Measurements from ENCODE around the gene FBP1.
A peak's percentile ranks its signal among the peaks of the same experiment; 100 is the strongest.

The FBP1 gene

GRCh38 chr9:94643176-94643575, 3.9 kb upstream of the FBP1 start:
- Mint-ChIP-seq H3K36me3 (no peaks in the 10 kb centered on the region), H3K27me3 (no peaks in the 10 kb centered on the region), H3K9me3 (no peaks in the 10 kb centered on the region), H3K4me3 (no peak overlapping the region), H3K27ac (no peak overlapping the region), H3K4me1 (peaks cover 11% of the 10 kb centered on the region)
- ATAC-seq, result no peak

- peaks cover 11% of the 10 kb centered on the region for H3K4me1 Mint-ChIP-seq
- H3K36me3 Mint-ChIP-seq, result no peaks in the 10 kb centered on the region
Measured at GRCh38 chr9:94642501-94642900, 3.2 kb upstream of the FBP1 start.

GRCh38 chr9:94639999-94640376, 670 bp upstream of the FBP1 start:
- no peak for ATAC-seq
- Mint-ChIP-seq H3K4me3 (peak overlapping the region; percentile 81), H3K27ac (peak overlapping the region; percentile 83), H3K36me3 (no peaks in the 10 kb centered on the region), H3K9me3 (no peaks in the 10 kb centered on the region), H3K27me3 (no peaks in the 10 kb centered on the region), H3K4me1 (peaks cover 11% of the 10 kb centered on the region)

More at GRCh38 chr9:94642501-94642900, 3.2 kb upstream of the FBP1 start:
- H3K27me3 Mint-ChIP-seq, result no peaks in the 10 kb centered on the region
- H3K9me3 Mint-ChIP-seq, result no peaks in the 10 kb centered on the region
- H3K27ac Mint-ChIP-seq, result no peak overlapping the region
- no peak for ATAC-seq
- no peak overlapping the region for H3K4me3 Mint-ChIP-seq

- H3K27me3 Mint-ChIP-seq, result no peaks in the 10 kb centered on the region
- H3K9me3 Mint-ChIP-seq, result no peaks in the 10 kb centered on the region
- H3K27ac Mint-ChIP-seq, result peak overlapping the region; percentile 83
- peak overlapping the region; percentile 81 for H3K4me3 Mint-ChIP-seq
- ATAC-seq, result peak; percentile 34
- H3K4me1 Mint-ChIP-seq, result peaks cover 11% of the 10 kb centered on the region
- H3K36me3 Mint-ChIP-seq, result no peaks in the 10 kb centered on the region
Measured at GRCh38 chr9:94638335-94639060, 820 bp downstream of the FBP1 start.

- Mint-ChIP-seq H3K9me3 (no peaks in the 10 kb centered on the region), H3K36me3 (no peaks in the 10 kb centered on the region), H3K4me1 (no peaks in the 10 kb centered on the region), H3K4me3 (no peak overlapping the region), H3K27me3 (no peaks in the 10 kb centered on the region), H3K27ac (no peak overlapping the region)
- no peak for ATAC-seq
Measured at GRCh38 chr9:94632737-94633136, 6.6 kb downstream of the FBP1 start.

GRCh38 chr9:94631599-94631998, 7.7 kb downstream of the FBP1 start:
- no peaks in the 10 kb centered on the region for H3K36me3 Mint-ChIP-seq
- no peak for ATAC-seq
- no peak overlapping the region for H3K4me3 Mint-ChIP-seq
- no peaks in the 10 kb centered on the region for H3K9me3 Mint-ChIP-seq
- no peak overlapping the region for H3K27ac Mint-ChIP-seq
- no peaks in the 10 kb centered on the region for H3K4me1 Mint-ChIP-seq
- peaks cover 3% of the 10 kb centered on the region for H3K27me3 Mint-ChIP-seq

GRCh38 chr9:94630833-94631232, 8.5 kb downstream of the FBP1 start:
- H3K9me3 Mint-ChIP-seq, result no peaks in the 10 kb centered on the region
- no peak for ATAC-seq

GRCh38 chr9:94630281-94630680, 9.0 kb downstream of the FBP1 start:
- H3K27ac Mint-ChIP-seq, result no peak overlapping the region

More at GRCh38 chr9:94630833-94631232, 8.5 kb downstream of the FBP1 start:
- H3K27me3 Mint-ChIP-seq, result peaks cover 10% of the 10 kb centered on the region
- H3K27ac Mint-ChIP-seq, result no peak overlapping the region
- no peaks in the 10 kb centered on the region for H3K36me3 Mint-ChIP-seq
- no peak overlapping the region for H3K4me3 Mint-ChIP-seq
- no peaks in the 10 kb centered on the region for H3K4me1 Mint-ChIP-seq

GRCh38 chr9:94627287-94627686, 12.0 kb downstream of the FBP1 start:
- no peaks in the 10 kb centered on the region for H3K4me1 Mint-ChIP-seq
- H3K4me3 Mint-ChIP-seq, result no peak overlapping the region
- no peak overlapping the region for H3K27ac Mint-ChIP-seq
- H3K36me3 Mint-ChIP-seq, result no peaks in the 10 kb centered on the region
- H3K9me3 Mint-ChIP-seq, result no peaks in the 10 kb centered on the region
- no peak for ATAC-seq
- H3K27me3 Mint-ChIP-seq, result peaks cover 10% of the 10 kb centered on the region

More at GRCh38 chr9:94630281-94630680, 9.0 kb downstream of the FBP1 start:
- ATAC-seq, result no peak
- Mint-ChIP-seq H3K27me3 (peaks cover 10% of the 10 kb centered on the region), H3K36me3 (no peaks in the 10 kb centered on the region), H3K9me3 (no peaks in the 10 kb centered on the region), H3K4me1 (no peaks in the 10 kb centered on the region), H3K4me3 (no peak overlapping the region)

GRCh38 chr9:94625835-94626234, 13.5 kb downstream of the FBP1 start:
- Mint-ChIP-seq H3K36me3 (no peaks in the 10 kb centered on the region), H3K4me1 (no peaks in the 10 kb centered on the region), H3K4me3 (no peak overlapping the region), H3K27me3 (peaks cover 10% of the 10 kb centered on the region), H3K9me3 (no peaks in the 10 kb centered on the region), H3K27ac (no peak overlapping the region)
- no peak for ATAC-seq

- Mint-ChIP-seq H3K27me3 (peaks cover 10% of the 10 kb centered on the region), H3K9me3 (no peaks in the 10 kb centered on the region), H3K4me3 (no peak overlapping the region), H3K4me1 (no peaks in the 10 kb centered on the region), H3K36me3 (peaks cover 4% of the 10 kb centered on the region), H3K27ac (no peak overlapping the region)
- ATAC-seq, result no peak
Measured at GRCh38 chr9:94624629-94625028, 14.7 kb downstream of the FBP1 start.

GRCh38 chr9:94623253-94623652, 16.1 kb downstream of the FBP1 start:
- no peaks in the 10 kb centered on the region for H3K4me1 Mint-ChIP-seq
- H3K27ac Mint-ChIP-seq, result no peak overlapping the region
- H3K9me3 Mint-ChIP-seq, result no peaks in the 10 kb centered on the region
- H3K36me3 Mint-ChIP-seq, result peaks cover 6% of the 10 kb centered on the region
- H3K27me3 Mint-ChIP-seq, result peaks cover 10% of the 10 kb centered on the region
- no peak overlapping the region for H3K4me3 Mint-ChIP-seq
- ATAC-seq, result no peak

- Mint-ChIP-seq H3K27me3 (peaks cover 10% of the 10 kb centered on the region), H3K36me3 (peaks cover 6% of the 10 kb centered on the region), H3K9me3 (no peaks in the 10 kb centered on the region), H3K27ac (no peak overlapping the region), H3K4me1 (no peaks in the 10 kb centered on the region), H3K4me3 (no peak overlapping the region)
- no peak for ATAC-seq
Measured at GRCh38 chr9:94622087-94622800, 17.1 kb downstream of the FBP1 start.

- no peak overlapping the region for H3K4me3 Mint-ChIP-seq
- H3K9me3 Mint-ChIP-seq, result no peaks in the 10 kb centered on the region
- no peaks in the 10 kb centered on the region for H3K27me3 Mint-ChIP-seq
- no peak for ATAC-seq
- H3K36me3 Mint-ChIP-seq, result peaks cover 12% of the 10 kb centered on the region
- H3K4me1 Mint-ChIP-seq, result no peaks in the 10 kb centered on the region
- no peak overlapping the region for H3K27ac Mint-ChIP-seq
Measured at GRCh38 chr9:94619026-94619425, 20.3 kb downstream of the FBP1 start.

GRCh38 chr9:94613003-94613402, 26.3 kb downstream of the FBP1 start:
- Mint-ChIP-seq H3K4me1 (no peaks in the 10 kb centered on the region), H3K9me3 (no peaks in the 10 kb centered on the region), H3K4me3 (no peak overlapping the region), H3K27ac (no peak overlapping the region), H3K27me3 (peaks cover 10% of the 10 kb centered on the region), H3K36me3 (peaks cover 6% of the 10 kb centered on the region)
- ATAC-seq, result no peak

- Mint-ChIP-seq H3K27me3 (peaks cover 17% of the 10 kb centered on the region), H3K36me3 (peaks cover 6% of the 10 kb centered on the region)
Measured at GRCh38 chr9:94612071-94612470, 27.2 kb downstream of the FBP1 start.

More at GRCh38 chr9:94612071-94612470, 27.2 kb downstream of the FBP1 start:
- H3K4me1 Mint-ChIP-seq, result no peaks in the 10 kb centered on the region
- H3K9me3 Mint-ChIP-seq, result no peaks in the 10 kb centered on the region
- no peak overlapping the region for H3K27ac Mint-ChIP-seq
- no peak for ATAC-seq
- H3K4me3 Mint-ChIP-seq, result no peak overlapping the region

All from stimulated activated memory B cell treated with anti-CD40 and anti-IgM and Interleukin-4, amounts not matched to agents 10 μg/mL and 1 μg/mL and 100 μg/mL, for 72 hours (primary cell).